ENCODE data around the gene CLDN11.

The CLDN11 gene

GRCh38 chr3:170426240-170426797 lies 7.7 kb downstream of the CLDN11 start:
- DNase-seq (ENCODE audit: low spot score), result peak; percentile 51

DNA sequence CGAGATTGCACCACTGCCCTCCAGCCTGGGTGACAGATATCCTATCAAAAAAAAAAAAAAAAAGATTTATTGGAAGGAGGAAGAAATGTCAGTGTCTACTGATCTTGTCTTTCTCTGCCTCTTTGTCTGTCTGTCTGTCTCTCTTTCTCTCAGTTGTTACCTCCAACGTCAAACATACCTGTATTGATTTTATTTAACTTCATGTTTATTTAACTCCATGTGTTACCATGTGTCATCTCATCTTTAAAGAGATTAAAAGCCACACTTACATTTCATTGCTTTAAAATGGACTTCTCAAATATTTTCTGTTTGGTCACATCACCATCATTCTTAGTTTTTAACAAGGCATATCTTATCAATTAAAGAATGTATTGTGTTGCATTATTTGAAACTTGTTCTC lies 9.4 kb downstream of the CLDN11 start:
- DNase-seq (ENCODE audit: low spot score), result no peak

- no peak for DNase-seq (ENCODE audit: low spot score)
Measured at GRCh38 chr3:170429050-170429449, 10.4 kb downstream of the CLDN11 start.

- DNase-seq (ENCODE audit: low spot score), result no peak
Measured at GRCh38 chr3:170431054-170431453, 12.4 kb downstream of the CLDN11 start.

GRCh38 chr3:170432416-170432815 lies 13.7 kb downstream of the CLDN11 start:
- no peak for DNase-seq (ENCODE audit: low spot score)

DNA sequence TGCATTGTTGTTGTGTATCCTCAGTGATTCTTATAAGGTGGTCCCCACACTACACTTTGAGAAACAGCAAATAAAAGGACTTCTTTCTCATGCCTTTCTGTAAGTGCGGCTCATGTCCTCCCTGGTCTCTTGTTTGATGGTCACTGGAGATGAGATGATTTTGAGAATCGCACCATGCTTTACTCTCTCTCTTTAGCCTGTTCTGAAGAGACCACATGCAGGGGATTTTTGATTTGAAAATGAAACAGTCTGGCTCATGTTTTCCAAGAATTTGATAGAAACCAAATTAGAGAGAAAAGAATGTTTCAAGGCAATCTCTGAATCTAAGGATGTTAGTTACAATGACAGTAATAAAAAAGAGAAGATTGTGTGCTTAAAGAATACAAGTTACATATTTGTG lies 18.0 kb downstream of the CLDN11 start:
- DNase-seq (ENCODE audit: low spot score), result no peak

DNA sequence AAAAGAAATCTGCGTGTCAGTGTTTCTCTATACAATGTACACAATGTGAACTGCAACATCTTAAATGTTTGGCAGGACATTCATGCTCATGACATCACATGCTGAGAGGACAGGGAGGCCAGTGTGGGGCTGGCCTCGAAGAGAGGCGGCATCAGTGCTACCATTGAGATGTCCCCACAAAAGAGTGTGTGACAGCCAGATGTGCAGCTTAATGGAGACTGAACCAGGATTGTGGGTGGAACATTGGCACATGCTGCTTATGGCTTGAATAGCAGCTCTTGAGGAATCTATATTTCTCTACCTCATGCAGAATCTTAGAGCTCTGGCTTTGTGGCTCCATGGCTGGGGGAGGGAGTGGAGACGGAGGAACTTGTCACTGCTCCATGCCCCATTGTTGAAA lies 18.5 kb downstream of the CLDN11 start:
- DNase-seq (ENCODE audit: low spot score), result no peak

- DNase-seq (ENCODE audit: low spot score), result no peak
Measured at GRCh38 chr3:170437696-170438407, 19.2 kb downstream of the CLDN11 start.

- DNase-seq (ENCODE audit: low spot score), result no peak
Measured at GRCh38 chr3:170438836-170439235, 20.2 kb downstream of the CLDN11 start.

GRCh38 chr3:170440344-170440743 lies 21.7 kb downstream of the CLDN11 start:
- DNase-seq (ENCODE audit: low spot score), result no peak

- no peak for DNase-seq (ENCODE audit: low spot score)
Measured at GRCh38 chr3:170441412-170441811, 22.7 kb downstream of the CLDN11 start.

GRCh38 chr3:170442947-170443346 lies 24.3 kb downstream of the CLDN11 start:
- no peak for DNase-seq (ENCODE audit: low spot score)

DNA sequence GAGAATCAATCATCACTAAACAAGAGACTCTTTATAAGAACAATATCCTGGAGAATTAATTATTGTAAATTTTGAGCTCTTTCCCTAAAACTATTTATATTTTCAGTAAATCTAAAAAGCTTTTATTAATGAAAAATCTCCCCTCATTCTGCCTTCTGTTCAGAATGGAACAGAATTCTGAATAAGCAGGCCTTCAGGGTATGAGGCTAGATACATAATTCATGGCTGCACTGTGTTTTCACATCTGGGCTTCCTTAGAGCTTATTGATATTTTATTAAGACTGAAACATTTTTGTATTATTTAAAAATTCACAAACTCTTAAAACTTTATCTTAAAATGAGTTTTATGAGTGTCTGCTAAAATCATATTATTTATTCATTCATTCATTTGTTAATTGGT lies 24.8 kb downstream of the CLDN11 start:
- DNase-seq (ENCODE audit: low spot score), result no peak

GRCh38 chr3:170448584-170448983 lies 29.9 kb downstream of the CLDN11 start:
- no peak for DNase-seq (ENCODE audit: low spot score)

- no peak for DNase-seq (ENCODE audit: low spot score)
Measured at GRCh38 chr3:170450039-170450438, 31.4 kb downstream of the CLDN11 start.

DNA sequence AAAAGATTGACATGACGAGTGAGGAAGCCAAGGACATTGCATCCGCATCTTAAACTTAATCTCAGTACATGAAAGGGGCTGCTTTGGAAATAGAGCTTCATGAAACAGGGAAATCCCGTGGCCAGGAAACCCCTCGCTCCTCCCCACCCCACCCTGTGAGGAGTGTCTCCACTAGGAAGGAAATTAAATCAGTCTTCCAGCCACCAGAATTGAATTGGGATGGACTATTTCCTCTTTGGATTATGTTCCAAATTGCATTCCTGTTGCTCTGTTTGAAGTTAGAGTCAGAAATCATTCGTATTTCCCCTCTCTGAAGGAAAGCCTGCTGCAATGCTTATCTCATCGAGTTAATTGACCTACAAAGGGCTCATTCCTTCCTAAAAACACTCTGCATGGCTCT lies 35.8 kb downstream of the CLDN11 start:
- DNase-seq (ENCODE audit: low spot score), result peak; percentile 45

- DNase-seq (ENCODE audit: low spot score), result no peak
Measured at GRCh38 chr3:170458285-170458684, 39.6 kb downstream of the CLDN11 start.

- no peak for DNase-seq (ENCODE audit: low spot score)
Measured at GRCh38 chr3:170463011-170463410, 44.3 kb downstream of the CLDN11 start.

GRCh38 chr3:170465955-170466354 lies 47.3 kb downstream of the CLDN11 start:
- DNase-seq (ENCODE audit: low spot score), result no peak

DNA sequence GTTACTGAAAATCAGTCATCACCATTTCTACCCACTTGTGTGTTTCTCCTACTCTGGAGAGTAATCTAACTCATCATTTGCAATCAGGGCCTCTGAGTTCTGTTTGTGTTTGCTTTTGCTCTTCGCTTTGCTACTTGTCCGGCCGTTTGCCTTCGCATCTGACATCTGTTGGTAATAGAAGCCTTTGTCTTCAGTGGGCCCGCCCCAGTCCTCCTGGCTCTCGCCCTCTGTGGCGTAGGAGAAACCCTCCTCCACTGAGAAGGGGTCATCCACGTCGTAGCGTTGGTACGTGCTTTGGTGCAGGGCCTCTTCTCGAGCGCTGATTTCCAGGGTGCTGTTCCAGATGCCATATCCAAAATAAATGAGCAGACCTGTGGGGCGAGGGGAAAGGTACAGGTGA lies 48.3 kb downstream of the CLDN11 start:
- DNase-seq (ENCODE audit: low spot score), result no peak

GRCh38 chr3:170467571-170468147 lies 49.0 kb downstream of the CLDN11 start:
- DNase-seq (ENCODE audit: low spot score), result no peak

- no peak for DNase-seq (ENCODE audit: low spot score)
Measured at GRCh38 chr3:170469151-170470062, 50.7 kb downstream of the CLDN11 start.

All from SK-N-DZ (cell line).